Uterus (tissue), 2 donors: ENCODE data around the gene ZFX.

ENCODE experiments used
- CTCF ChIP-seq, 4 experiments: fragments of 200-600 bp in 2 of 4; fragments of 450-650 bp in 2 of 4; sonication (generic) in 2 of 4; IDR thresholded peaks; one replicate each; pipeline ENCODE4 v1.5.1; 2016 to 2019; ENCODE audit warnings: antibody characterized with exemption in 4 of 4, mild to moderate bottlenecking in 2 of 4, moderate library complexity in 1 of 4
- POLR2A ChIP-seq, 2 donors: fragments of 450-650 bp; IDR thresholded peaks; one replicate each; pipeline ENCODE4 v1.6.1; 2016; ENCODE audit warnings: antibody characterized with exemption in 2 of 2, mild to moderate bottlenecking in 1 of 2, moderate library complexity in 1 of 2

DNA sequence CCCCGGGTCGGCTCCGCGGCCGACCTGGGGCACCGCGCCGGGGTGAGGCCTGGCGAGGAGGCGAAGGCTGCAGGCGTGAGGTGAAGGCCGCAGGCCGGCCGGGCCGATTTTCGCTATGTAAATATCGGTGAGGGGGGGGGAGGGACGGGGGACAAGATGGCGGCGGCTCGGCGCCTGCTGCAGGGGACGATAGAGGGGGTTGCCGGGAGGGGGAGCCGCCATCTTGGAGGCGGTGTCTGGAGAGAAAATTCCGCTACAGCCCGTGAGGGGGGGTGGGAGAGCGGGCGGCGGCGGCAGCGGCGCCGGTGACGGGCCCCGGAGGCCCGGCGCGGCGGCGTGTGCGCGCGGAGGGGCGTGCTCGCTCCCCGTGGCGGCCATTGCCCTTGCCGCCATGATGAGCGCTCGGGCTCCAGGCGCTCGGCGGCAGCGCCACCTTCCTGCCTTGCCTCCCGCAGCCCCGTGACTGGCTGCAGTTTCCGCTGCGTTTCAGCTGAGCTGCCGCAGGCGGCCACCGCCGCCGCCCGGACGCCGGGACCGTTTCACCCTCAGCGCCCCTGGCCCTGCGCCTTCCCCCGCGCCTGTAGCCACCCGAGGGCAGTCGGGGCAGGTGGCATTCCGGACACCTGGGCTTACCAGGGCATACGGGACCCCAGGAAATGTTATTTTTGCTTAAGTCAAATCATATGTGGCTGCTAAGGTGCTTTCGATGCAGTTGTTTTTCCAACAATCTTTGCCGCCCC, 692 bp downstream of the ZFX start:
- peak; percentile 50 to 70 (median 60) for TF ChIP-seq CTCF (IDR thresholded peaks at IDR 0.05)
- peak in 1 of 2 donors; percentile 62 for TF ChIP-seq POLR2A (IDR thresholded peaks at IDR 0.05)
